Measurements from ENCODE around the gene RNF217. TPM values are rescaled to one million over a fixed set of nuclear protein-coding genes. Genes with fewer than 3 reads are reported as not detected.
A peak's percentile ranks its signal among the peaks of the same experiment; 100 is the strongest.

RNF217 gene
- total RNA-seq, 1 donor from 2014 or later: 49.8 TPM

- Mint-ChIP-seq H3K36me3 (no peaks in the 10 kb centered on the region), H3K27me3 (ENCODE audit: low read depth) (no peaks in the 10 kb centered on the region), H3K4me1 (peaks cover 41% of the 10 kb centered on the region), H3K27ac (peak overlapping the region; percentile 25), H3K4me3 (no peak overlapping the region), H3K9me3 (no peaks in the 10 kb centered on the region)
- no peak for TF ChIP-seq CTCF (IDR thresholded peaks at IDR 0.05; ENCODE audit: unreplicated experiment)
- DNase-seq (ENCODE audit: low spot score in 2 of 2, unreplicated experiment in 2 of 2): no peak
Measured at GRCh38 chr6:124997196-124997875, 35.1 kb downstream of the RNF217 start.

- H3K27ac Mint-ChIP-seq: peak overlapping the region; percentile 86
- peaks cover 43% of the 10 kb centered on the region for H3K4me1 Mint-ChIP-seq
- no peak for DNase-seq (ENCODE audit: low spot score in 2 of 2, unreplicated experiment in 2 of 2)
- peaks cover under 1% of the 10 kb centered on the region for H3K36me3 Mint-ChIP-seq
- H3K27me3 Mint-ChIP-seq (ENCODE audit: low read depth): no peaks in the 10 kb centered on the region
- TF ChIP-seq CTCF (IDR thresholded peaks at IDR 0.05; ENCODE audit: unreplicated experiment): no peak
- no peak overlapping the region for H3K4me3 Mint-ChIP-seq
- H3K9me3 Mint-ChIP-seq: peaks cover 1% of the 10 kb centered on the region
Measured at GRCh38 chr6:124999105-124999764, 37.0 kb downstream of the RNF217 start.

- DNase-seq (ENCODE audit: low spot score in 2 of 2, unreplicated experiment in 2 of 2): no peak
- H3K4me1 Mint-ChIP-seq: peaks cover 42% of the 10 kb centered on the region
- peaks cover 15% of the 10 kb centered on the region for H3K36me3 Mint-ChIP-seq
- H3K27me3 Mint-ChIP-seq (ENCODE audit: low read depth): no peaks in the 10 kb centered on the region
- H3K4me3 Mint-ChIP-seq: peak overlapping the region; percentile 45
- no peak for TF ChIP-seq CTCF (IDR thresholded peaks at IDR 0.05; ENCODE audit: unreplicated experiment)
- peaks cover 4% of the 10 kb centered on the region for H3K9me3 Mint-ChIP-seq
- peak overlapping the region; percentile 81 for H3K27ac Mint-ChIP-seq
Measured at GRCh38 chr6:125001684-125002405, 39.6 kb downstream of the RNF217 start.

GRCh38 chr6:125002406-125002741 lies 40.1 kb downstream of the RNF217 start:
- TF ChIP-seq CTCF (IDR thresholded peaks at IDR 0.05; ENCODE audit: unreplicated experiment): no peak
- Mint-ChIP-seq H3K36me3 (peaks cover 16% of the 10 kb centered on the region), H3K4me1 (peaks cover 37% of the 10 kb centered on the region), H3K4me3 (peak overlapping the region; percentile 45), H3K9me3 (peaks cover 5% of the 10 kb centered on the region), H3K27me3 (ENCODE audit: low read depth) (no peaks in the 10 kb centered on the region), H3K27ac (peak overlapping the region; percentile 81)
- no peak for DNase-seq (ENCODE audit: low spot score in 2 of 2, unreplicated experiment in 2 of 2)

GRCh38 chr6:125003070-125003469 lies 40.8 kb downstream of the RNF217 start:
- H3K4me1 Mint-ChIP-seq: peaks cover 34% of the 10 kb centered on the region
- peaks cover 7% of the 10 kb centered on the region for H3K9me3 Mint-ChIP-seq
- peaks cover 18% of the 10 kb centered on the region for H3K36me3 Mint-ChIP-seq
- DNase-seq (ENCODE audit: low spot score in 2 of 2, unreplicated experiment in 2 of 2): no peak
- H3K4me3 Mint-ChIP-seq: no peak overlapping the region
- TF ChIP-seq CTCF (IDR thresholded peaks at IDR 0.05; ENCODE audit: unreplicated experiment): no peak
- H3K27ac Mint-ChIP-seq: peak overlapping the region; percentile 81
- no peaks in the 10 kb centered on the region for H3K27me3 Mint-ChIP-seq (ENCODE audit: low read depth)

All from mesothelial cell of epicardium (in vitro differentiated cells).